CD4-positive, alpha-beta T cell treated with Interleukin-17A for 1 hour (primary cell): ENCODE results near the gene RTRAF.

Source experiments
- DNase-seq: peaks from one replicate; pipeline ENCODE4 v3.0.0-alpha.2; 2020

Gene RTRAF

DNA sequence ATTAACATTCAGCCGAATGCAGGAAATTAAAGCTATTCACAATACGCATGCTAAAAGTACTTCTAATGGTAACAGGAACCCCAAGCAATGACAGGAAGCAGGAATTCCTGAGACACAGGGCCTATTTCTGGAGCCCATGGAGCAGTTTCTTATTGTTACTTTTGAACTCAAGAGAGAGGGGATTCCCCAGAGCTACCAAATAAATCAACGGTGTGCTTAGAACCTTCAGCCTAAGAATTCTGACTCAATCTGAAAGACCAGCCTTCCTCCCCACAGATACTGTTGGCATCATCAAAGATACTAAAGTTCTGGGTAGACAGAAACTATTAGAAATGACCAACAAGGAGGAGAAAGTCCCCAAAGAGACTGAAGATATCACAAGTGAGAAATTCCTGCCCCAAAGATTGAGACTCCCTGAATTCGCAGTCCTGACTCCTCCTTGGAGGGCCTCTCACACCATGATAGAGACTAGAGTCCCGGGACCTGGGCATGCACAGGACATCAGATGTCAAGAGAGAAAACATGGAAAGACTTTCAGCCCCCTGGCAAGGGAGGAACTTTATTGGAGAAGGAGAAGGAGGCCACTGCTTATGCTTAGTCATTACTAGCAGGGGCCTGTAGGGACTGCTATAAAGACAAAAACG is 32.7 kb downstream of the RTRAF start:
- DNase-seq, result no peak

DNA sequence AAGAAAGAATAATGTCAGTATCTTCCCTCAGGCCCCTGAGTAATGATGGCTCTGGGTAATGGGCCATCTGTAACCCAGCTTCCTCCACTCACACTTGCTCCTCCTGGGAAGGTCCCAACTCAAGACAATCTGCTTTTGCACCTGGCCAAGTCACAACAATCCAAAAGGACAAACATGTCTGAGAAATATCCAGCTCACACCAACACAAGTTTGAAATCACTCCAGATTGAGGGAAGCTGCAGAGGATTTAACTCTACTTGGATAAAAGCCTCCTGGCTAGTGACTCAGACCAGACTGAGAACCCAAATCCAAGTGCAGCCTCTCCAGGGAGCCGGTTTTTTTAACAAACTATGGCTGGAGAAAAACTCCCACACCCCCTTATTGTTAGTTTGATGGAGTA is 34.2 kb downstream of the RTRAF start:
- no peak for DNase-seq

DNA sequence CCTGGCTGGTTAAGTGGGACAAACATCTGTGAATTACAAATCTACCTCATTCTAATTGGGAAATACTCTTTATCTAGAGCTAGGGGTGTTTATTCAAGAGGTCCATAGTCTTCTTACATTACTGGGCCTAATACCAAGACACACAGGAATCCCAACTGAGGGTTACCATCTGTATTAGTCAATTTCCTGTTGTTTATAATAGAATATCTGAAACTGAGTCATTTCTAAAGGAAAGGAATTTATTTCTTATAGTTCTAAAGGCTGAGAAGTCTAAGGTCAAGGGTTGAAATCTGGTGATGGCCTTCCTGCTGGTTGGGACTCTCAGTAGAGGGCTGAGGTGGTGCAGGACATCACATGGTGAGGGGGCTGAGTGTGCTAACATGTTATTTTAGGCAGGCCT is 36.0 kb downstream of the RTRAF start:
- DNase-seq, result no peak

DNA sequence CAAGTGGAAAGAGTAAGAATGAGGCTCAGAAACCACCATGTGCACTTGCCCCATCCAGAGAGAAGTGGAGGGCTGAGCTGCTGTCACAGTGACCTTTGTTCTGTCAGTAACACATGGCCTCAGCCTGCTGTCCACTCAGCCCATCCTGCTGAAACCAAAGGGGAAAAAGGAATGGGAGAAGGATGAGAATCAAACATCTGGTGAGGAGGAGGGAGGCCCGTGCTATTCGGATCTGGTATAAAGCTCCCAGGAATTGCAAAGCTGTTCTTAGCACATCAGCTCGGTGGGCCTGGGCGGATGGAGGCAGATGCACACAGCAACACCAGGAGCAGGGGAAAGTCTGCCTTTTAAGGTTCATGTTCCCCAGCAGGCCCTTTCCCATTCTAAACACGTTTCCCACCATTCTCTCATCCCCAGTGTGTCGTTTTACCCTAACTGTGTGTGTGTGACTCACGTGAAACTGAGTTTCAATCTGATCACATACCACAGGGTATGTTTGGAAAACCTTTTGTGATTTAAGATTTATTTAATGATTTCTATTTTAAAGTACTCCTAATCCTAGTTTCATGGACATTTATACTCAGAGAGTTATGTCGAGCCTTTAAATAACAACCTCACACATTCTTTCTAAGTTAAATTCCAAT is 36.8 kb downstream of the RTRAF start:
- no peak for DNase-seq

DNA sequence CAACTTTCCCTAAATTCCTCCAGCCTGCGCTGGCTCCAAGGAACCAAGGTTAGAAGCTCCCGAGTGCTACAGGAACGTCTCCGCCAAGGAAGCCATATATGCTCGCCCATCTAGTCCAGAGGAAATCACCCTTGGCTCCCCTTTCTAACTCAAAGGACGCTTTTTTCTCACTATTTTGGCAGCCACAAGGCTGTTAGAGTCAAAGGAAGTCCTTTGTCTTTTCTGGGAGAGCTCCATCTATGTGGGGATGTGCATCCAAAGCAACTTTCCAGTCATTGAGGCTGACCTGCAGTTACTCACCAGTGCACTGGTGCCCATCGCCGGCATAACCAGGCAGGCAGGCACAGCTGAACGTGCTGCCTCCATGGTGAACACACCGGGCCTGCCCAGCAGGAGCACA is 37.6 kb downstream of the RTRAF start:
- no peak for DNase-seq

DNA sequence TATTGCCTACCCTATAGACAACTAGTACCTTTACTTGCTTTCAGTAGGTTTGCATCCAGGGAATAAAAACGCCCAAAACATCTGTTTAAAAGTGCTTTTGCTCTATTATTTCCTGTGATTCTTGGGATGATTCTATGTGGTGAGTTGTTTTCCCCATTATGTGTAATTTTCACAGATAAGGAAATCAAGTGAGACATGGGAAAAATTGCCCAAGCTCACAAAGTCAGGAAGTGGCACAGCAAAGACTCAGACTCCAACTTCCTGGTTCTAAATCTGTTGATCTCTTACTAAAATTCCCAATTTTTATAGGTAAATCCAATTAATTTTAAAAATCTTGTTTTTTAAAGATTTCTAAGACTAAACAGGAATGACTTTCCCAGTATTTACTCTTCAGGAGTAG is 40.5 kb downstream of the RTRAF start:
- DNase-seq, result no peak

DNA sequence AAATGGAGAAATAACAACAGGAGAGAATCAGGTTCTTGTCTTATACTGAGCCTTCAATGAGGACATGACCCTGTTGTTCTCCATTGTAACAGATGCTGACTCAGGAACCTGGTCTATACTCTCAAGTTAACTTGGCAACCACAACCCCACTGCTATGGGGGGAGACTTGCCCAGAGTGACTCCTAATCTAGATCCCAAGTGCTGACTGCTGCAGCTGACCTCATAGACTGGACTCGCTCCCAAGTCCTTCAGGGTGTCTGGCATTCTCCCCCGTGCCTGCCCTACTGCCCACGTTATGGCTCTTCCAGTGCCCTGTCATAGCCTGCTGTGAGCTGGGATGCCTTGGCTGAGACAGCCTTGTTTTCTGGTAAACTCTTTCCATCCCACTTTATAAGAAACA is 42.4 kb downstream of the RTRAF start:
- no peak for DNase-seq

DNA sequence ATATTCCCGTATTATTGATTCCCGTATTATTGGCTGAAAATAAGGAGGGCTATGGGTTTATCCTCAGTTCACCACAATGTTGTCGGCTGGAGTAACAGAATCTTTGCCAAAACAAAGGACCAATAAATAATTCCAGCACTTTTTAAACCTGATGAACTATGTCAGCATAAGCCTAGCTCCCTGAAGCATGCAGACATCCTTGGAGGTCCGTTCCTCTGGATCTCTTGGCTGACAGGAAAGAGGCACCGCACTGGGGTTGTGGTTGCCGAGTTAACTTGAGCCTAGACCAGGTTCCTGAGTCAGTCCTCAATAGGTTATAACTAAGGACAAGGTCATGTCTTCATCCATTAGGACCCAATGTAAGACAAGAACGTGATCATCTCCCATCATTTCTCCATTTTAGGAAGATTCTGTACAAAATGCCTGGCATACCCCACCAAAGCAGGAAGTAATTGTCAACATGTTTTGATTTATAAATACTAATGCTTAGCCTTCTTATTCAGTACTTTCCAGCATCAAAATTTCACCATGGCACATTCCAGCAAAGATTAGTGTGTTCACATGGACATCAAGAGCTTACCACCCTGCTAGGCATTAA is 43.0 kb downstream of the RTRAF start:
- no peak for DNase-seq

DNA sequence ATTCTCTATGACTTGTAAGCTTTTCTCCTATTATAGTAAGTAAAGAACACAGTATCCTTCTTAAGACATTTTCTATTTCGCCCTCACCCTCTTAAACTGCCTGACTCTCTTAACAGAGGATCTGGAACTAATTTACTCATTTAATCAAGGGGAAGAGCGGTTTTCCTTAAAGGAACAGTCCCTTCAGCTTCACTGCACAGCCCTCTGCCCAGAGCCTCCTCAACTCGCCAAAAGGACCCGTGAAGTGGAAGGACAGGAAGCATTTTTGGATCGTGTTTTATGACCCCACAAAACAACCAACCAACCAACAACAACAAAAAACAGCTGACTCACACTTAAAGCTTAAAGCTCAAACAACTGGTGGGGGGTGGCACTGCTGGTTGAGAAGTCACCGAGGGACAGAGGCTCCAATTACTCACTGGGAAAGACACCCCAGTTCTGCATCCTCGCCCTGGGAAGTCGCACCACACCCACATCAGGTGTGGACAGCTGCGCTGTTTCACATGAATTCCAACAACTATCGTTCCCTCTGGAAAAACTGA is 43.8 kb downstream of the RTRAF start:
- no peak for DNase-seq

DNA sequence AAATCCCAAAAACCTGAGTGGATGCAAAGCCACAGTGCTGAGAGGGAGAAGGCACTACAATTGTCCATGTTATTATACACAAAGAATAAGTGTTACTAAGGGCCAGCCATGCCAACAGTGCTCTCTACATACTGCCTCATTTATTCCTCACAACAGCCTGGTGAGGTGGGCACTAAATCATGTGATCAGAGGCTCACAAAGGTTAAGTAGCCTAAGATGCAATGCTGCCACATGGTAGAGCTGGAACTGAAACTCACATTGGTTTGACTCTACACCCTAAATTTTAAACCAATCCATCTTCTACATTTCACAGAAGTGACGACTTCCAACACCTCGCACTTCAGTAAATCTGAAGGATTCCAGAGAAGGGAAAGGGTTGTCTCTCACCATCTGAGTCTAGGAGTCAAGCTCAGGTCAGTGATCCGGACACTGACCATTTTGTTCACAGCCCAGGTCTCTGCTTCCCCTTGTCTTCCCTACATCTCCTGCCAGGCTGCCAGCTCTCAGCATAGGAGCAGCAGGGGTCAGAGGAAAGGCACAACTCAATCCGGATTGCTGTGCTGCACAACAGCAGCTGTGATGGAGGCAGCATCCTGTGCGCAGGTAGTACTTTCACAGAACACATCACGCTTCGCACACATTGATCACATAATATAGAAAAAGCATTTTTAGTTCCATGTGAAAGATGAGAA is 49.9 kb downstream of the RTRAF start:
- no peak for DNase-seq

DNA sequence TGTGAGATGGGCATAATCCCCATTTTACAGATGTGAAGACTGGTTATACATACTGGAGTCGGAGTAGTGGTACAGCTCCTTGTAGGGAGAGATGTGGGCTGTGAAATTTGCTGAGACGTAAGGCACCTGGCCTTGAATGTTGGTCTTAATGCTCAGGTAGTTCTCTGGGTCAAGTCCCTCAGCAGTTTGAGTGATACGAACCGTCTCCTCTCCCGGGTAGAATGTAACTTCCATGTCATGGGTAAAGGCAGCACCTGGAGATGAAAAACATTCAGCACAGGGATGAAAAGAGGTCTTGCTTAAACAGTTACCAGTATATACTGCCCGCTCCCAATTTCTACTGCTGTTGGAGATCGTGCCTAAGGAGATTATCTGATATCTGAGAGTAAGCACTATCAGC is 51.3 kb downstream of the RTRAF start:
- no peak for DNase-seq

DNA sequence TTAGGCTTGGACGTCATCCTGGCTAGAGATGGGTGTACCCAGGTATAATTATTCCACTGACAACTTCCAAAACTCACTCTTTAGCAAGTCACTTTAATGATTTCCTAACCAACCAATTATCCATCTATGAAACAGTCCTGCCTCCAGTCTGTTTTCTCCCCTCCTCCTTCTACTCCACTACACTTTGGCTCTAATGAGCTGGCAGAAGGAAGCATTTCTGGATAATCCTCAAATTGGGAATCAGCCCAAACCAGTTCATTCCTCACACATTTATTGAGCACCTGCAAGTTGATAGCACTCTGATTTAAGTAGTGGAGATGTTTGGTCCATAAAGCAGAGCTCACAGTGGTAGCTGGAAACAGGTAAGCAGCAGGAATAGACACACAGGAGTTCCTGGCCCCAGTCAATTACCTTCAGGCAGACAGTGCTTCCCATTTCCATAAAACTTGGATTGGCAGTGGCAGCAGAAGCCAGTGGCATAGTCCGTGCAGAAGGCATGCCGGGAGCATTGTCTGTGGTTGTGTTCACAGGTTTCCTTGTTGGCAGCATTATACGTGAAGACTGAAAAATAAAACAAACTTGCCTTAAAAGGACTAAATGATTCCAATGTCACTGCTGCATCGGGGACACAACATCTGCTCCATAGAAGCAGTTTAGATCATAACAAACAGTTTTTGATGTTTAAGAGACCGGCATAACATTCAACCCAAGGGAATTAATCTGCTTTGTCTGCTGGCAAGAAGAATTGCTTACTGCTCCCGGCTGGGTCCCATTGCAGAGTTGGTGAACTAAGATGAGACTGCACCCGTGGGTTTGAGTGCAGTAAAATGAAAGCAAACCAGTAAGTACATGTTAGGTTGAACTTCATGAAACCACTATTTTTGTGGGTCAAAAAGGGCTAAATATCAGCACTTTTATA is 53.3 kb downstream of the RTRAF start:
- no peak for DNase-seq

DNA sequence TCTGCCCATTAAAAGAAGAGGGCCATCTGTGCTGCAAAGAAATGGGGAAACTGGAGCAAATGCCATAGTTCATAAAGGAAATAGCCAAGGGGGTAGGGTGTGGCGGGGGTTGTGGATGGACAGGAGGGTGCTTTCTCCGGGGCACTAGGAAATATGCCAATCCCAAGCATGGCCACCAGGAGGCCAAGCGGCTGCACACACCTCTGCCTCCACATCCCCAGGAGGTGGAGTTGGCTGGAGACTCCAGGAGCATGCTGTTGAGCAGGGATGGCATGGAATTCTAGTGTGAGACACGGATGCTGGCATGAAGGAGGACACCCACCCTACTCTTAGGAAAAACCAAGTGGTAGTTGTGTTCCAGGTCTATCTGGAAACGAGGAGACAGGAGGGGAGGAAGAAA is 54.3 kb downstream of the RTRAF start:
- DNase-seq, result peak; percentile 50

DNA sequence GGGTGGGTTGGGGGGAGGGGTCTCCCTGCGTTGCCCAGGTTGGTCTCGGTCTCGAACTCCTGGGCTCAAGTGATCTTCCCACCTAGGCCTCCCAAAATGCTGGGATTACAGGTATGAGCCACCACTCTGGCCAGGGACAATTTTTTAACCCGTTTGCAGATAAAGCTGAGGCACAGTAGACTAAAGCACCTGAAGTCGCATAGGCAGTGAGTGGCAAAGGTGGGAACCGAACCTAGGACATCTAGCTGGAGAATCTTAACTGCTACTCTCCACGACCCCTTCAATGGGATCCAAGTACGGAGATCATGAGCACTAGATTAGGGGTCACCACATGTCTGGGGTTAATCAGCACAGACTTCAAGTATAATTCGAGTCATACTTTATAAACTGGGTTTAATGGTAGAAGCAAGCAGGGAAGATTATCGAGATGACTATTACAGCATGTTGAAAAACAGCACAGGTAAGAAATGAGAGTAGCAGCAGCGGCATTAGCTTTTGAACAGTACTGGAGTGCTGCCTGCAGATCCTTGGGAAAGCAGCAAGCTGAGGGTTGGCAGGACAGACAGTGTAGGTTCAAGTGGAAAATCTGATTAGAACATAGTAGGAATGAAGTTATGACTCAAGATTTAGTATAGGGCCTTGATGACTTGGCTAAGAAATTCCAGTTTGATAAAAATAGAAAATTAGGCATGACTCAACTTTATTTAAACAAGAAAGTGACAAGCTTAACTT is 55.6 kb downstream of the RTRAF start:
- no peak for DNase-seq

DNA sequence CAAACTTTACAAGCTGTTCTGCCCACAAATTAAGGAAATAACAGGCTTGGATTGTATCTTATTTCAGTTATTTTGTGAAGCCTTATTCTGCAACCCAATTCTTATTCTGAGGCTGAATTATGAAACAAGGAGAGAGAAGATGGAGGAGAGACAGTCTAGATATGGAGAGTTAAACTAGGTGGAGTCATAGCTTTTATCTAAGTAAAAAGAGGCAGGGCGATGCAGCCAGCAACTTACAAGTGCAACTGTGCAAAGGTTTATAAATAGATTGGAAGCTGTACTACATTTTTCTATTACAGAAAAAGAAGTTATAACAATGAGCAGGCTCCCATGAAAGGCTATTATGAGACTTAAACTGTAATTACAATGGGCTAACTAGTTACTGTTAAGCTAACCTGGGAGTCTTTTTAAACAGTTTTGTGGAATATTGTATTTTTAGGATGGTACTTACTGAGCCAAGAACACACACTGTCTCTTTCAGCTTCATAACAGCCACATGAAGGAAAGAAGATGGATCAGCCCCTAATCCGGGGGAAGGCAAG is 57.1 kb downstream of the RTRAF start:
- DNase-seq, result no peak

DNA sequence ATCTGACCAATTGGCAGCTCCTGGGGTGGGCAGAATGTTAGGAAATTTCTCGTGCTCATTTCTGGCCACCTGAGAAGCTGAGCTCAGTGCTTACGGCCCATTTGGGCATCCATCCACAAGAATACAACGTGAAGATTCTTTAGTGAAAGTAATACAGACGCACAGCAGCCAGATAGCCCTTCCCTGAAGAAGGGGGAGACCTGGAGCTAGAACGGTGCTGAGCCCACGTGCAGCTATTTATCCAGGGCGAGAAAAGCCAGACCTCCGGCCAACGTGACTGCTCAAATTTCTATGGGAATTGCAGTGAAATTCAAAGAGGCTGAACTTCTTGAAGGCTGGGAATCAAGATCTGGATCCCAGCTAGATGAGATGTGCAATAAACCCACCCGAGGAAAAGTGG is 58.8 kb downstream of the RTRAF start:
- no peak for DNase-seq

DNA sequence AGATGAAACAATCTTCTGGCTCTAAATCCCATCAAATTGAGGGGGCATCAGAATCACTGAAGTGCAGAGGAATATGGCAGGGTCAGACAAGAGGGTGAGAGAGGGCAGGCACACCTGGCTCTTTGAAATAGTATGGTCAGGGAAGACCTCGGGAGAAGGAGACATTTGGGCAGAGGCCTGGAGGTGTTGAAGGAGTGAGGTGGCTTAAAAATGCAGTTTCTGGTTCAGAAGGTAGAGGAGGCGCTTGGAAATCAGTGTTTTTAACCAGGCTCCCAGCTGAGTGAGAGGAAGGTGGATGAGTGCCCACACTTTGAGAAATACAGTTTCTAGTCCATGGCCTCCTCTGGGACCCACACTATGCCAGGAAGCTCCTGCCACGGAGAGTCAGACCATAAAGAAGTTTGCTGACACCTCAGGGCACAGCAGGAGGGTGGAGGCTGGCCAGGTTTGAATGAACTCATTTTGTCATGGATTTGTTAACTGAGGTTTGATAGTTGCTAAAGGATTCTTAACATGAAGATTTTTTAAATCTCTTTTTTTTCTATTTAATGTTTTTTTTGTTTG is 59.4 kb downstream of the RTRAF start:
- no peak for DNase-seq

DNA sequence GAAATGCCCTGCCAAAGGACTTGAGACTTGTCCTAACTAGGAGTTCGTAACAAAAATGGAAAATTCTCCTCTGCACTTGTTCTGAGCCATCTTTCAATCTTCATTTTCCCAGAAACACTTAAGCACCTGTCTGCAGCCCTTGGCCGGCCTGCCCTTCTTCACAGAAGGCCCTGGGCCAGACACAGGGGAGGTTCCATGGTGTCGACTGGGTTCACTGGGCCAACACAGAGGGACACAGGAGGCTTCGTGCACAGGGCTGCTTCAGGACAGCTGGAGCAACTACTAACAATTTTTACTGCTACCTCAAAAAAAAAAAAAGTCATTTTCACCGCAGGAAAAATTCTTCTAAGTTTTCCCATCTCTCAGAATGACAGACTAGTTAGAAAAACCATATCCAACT is 59.9 kb downstream of the RTRAF start:
- no peak for DNase-seq

DNA sequence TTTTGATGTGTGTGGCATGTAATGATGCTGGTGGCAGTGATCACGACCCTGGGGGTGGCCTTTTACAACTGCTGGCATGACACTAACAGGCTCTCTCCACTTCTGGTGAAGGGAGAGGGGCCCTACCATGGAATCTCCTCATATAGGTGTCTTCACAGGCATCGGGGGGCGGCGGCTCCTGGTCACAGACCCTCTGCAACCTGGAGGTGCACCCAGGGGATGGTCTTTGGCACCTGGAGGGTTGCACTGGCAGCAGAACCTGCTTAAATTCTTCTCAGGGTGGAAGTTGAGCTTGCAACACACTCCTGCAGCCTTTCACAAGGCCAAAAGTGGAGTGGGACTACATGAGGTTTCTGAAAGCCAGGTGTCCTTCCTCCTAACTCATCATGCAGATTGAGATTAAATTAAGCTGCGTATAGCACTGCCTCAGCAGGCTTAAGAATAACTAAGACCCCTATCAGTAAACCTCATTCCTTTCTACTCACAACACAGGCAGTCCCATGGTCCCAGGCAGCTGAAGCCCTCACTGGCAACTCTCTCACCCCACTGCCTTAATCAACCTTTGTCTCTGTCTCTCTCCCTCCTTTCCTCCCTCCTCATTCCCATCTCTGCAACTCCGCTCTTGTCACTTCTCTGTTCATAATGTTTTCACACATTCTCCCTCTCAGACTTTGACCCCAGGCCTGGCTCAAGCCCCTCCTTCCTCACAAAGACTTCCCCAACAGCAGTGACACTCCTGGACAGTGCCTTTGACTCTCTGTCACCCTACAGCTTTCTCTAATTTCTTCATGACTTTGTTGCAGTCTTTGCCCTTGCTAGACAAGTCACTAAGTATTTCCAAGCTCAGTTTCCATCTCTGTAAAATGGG is 60.6 kb downstream of the RTRAF start:
- DNase-seq, result no peak

DNA sequence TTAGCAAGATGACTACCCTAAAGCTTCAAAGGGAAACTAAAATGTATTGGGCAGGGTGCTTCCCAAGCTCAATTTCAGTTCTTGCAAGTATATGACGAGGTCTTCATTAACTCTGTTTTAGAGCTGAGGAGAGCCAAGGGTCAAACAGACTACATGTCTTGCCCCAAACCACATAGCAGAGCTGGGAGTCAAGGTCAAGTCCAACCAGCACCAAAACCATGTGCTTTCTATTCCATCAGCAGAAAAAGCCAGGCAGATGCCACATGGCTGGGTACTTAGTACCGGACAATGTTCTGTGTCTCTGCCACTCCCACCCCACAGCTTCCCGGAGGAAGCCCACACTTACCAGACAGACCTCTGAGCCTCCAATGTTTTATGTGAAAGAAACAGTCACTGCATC is 61.9 kb downstream of the RTRAF start:
- DNase-seq, result no peak
